GOT3 (cell line): ENCODE measurements around the gene PLSCR4.
A peak's percentile ranks its signal among the peaks of the same experiment; 100 is the strongest.
"Not testable (repeated sequence)": the region's sequence is repeated elsewhere in the genome, so short reads cannot be mapped to it uniquely, and the experiment has no call there.

Source experiments
- DNase-seq: peaks from one replicate; lab custom pipeline; 2025; ENCODE audit warnings: mixed read lengths; lab: John Stamatoyannopoulos, UW

PLSCR4 gene

GRCh38 chr3:146250449-146251382 lies at the start of gene PLSCR4:
PLSCR4 (minus strand) TSS chr3:146251105; CDS start chr3:146222071, 29,034 bp downstream.
- DNase-seq: peak; percentile 25

GRCh38 chr3:146293401-146293800 lies 42.5 kb upstream of the PLSCR4 start:
- not testable (repeated sequence) for DNase-seq

DNA sequence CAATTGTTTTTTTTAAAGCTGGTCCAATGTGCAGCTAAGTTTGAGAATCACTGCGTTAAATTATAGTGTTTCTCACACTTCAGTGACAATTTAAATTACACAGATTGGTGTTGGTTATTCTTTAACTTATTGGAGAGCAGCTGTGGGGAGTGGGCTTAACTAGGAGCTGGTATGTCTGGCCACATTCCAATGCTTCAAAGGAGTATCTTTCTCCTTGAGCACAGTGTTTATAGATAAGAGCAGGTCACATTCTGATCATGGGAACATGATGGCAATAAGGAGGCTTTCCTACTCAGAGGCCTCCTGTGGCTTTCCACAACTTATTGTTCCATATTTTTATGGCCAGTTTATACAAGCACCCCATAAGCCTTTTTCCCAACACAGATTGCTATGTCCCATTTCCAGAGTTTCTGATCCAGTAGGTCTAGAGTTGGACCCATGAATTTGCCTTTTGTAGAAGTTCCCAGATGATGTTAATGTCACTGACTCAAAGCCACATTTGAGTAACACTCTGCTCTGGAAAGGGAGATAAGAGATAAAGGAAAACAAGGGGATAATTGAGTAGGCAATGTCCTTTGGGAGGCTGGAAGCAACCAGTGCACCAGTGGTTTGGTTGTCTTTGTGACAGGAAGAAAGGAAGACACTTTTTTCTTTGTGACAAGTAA lies 33.0 kb upstream of the PLSCR4 start:
- no peak for DNase-seq

DNA sequence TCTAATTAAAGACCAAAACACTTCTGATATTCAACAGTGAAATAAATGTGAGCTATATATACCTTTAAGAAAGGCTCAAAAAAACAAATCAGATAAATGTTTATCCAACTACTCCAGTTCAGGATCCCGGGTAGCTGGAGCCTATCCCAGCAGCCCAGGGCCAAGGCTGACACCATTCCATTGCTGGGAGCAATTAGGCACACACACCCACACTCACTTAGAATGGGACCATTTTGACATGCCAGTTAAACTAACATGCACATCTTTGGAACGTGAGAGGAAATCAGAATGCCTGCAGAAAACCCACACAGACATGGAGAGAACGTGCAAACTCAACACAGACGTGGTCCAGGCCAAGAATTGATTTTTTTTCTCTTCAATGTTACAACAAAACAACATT lies 30.0 kb upstream of the PLSCR4 start:
- no peak for DNase-seq

DNA sequence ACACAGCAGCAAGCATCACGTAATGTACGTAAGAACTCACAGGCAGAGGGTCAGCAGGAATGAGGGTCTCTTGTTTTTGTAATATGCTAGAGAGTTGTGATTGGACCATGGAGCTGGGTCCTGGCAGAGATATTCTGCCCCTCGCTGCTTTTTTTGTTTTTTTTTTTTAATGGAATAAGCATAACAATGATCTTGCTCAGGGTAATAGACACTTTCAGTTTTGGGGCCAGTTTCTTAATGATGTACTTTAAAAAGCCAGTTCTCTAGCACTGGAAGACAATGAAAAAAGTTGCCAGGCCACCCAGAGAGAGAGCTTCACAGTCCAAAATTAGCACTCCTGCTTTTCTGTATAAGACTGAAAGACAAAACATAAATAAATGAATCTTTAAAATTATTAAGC lies 29.0 kb upstream of the PLSCR4 start:
- DNase-seq: no peak

DNA sequence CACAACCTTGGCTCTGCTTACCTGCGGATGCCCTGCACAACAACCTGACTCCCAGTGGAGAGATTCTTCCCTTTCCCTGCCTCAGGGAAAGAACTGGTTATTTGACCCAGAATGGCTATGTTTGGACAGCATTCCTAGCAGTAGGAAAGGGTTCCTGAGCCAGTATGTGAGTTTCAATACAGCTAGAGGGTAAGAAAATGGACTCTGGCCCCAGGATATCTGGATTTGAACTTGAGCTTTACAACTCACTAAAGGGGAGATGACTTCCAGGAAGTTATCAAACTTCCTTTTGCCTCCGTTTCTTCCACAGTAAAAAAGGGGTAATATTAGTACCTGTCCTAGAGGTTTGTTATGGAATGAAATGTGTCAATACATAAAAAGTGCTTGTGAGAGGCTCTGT lies 28.1 kb upstream of the PLSCR4 start:
- DNase-seq: no peak

- no peak for DNase-seq
These were observed 27.2 kb upstream of the PLSCR4 start for GRCh38 chr3:146277953-146278631.

DNA sequence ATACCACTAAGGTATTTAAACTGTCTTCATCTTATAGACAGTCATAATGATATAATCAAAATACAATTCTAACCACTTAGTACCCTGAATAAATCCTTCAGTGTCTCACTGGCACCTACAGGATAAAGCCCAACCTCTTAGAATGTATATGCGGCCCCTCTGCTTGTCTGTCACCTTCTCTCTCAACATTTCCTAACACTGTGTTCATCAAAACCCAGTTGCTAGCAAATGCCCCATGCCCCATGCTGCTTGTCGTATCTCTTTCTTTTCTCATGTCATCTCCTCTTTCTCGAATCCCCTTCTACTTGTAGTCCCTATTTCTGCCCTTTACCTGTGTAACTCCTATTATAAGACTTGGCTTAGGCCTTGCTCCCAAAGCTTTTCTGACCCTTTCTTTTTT lies 24.6 kb upstream of the PLSCR4 start:
- no peak for DNase-seq

DNA sequence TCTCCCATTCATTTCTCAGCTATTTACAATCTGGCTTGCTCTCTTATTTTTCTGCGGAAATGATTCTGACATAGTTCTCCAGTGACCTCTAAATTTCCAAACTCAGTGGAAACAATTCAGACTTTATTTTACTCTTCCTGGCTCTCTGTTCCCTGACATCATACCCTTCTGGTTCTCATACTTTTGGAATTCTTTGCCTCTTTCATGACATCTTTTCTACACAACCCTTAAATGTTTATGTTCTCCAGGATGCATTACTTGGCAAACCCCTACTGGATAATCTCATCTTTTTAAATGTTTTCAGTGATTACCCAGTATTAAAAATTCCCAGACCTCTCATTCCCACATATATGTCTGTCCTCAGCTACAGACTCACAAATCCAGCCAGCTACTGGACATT lies 23.9 kb upstream of the PLSCR4 start:
- DNase-seq: no peak

GRCh38 chr3:146273721-146274407 lies 23.0 kb upstream of the PLSCR4 start:
- DNase-seq: no peak

DNA sequence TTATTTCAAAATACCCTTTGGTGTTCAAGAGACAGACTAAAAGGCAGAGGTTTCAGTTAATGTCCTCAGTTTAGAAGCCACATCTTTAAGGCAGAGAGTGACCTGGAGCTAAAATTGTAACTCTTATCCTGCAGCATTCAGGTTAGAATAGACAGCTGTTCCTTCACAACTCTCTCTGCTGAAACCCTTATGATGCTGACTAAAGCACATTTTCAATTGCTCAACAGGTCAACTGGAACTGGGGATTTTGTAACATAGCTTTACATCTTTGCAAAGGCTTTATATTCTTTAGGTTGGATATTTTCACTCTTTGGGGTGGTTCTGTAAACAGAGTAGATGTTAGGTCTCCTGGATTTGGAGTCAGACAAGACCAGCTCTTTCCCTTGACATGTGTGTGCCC lies 20.3 kb upstream of the PLSCR4 start:
- DNase-seq: no peak

DNA sequence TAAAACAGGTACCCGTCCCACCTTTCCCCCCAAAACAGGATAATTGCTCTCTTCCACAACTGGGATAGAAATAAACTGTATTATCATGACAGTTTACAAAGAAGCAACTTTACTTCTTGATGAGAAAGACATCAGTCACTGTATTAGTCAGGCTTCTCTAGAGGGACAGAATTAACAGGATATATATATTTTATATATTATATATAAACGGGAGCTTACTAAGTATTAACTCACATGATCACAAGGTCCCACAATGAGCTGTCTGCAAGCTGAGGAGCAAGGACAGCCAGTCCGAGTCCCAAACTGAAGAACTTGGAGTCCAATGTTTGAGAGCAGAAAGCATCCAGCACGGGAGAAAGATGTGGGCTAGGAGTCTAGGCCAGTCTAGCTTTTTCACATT lies 18.4 kb upstream of the PLSCR4 start:
- no peak for DNase-seq

- no peak for DNase-seq
These were observed 17.8 kb upstream of the PLSCR4 start for GRCh38 chr3:146268535-146269219.

DNA sequence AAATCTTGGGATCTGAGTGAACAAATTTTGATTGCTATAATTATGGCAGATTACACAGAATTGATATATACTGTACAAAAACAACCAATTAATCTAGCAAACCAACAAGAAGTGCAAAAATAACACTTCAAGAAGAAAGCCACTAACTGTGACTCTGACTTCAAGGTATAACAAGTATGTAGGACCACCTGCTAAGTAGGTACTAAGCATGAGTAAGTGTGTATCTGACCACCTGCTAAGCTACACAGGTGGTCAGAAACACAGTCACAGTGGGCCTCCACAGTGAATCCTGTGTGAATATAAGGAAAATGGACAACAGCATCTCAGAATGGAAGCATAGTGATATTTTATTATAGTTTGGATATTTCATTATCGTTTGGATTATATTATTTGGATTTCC lies 14.8 kb upstream of the PLSCR4 start:
- DNase-seq: no peak

DNA sequence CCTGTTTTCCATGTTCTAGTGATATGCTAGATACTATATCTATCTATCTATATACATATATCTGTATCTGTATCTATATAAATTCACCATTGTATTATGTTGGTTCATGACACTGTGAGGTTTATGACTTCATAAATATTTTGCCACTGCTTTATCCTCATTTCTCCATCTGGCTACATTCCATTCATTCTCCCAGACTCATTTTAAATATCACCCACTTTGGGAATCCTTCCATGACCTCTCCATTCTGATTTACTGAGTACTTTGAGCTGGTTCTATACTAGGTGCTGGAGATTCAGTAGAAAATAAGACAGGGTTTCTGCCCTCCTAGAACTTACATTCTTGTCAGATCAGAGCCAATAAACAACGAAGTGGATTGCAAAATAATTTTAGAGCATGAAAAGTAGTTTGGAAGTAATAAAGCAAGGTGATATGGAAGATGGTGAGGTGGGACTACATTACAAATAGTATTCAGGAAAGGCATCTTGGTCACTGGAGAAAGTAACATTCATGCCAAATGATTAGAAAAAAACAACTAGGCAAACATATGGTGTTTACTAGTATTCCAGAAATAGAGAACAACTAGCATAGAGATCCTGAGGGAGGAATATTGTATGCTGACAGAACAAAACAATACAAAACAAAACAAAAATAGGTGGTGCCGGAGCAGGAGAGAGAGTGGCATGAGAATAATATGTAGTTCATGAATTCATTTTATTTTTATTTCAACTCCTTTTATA lies 11.6 kb upstream of the PLSCR4 start:
- no peak for DNase-seq

DNA sequence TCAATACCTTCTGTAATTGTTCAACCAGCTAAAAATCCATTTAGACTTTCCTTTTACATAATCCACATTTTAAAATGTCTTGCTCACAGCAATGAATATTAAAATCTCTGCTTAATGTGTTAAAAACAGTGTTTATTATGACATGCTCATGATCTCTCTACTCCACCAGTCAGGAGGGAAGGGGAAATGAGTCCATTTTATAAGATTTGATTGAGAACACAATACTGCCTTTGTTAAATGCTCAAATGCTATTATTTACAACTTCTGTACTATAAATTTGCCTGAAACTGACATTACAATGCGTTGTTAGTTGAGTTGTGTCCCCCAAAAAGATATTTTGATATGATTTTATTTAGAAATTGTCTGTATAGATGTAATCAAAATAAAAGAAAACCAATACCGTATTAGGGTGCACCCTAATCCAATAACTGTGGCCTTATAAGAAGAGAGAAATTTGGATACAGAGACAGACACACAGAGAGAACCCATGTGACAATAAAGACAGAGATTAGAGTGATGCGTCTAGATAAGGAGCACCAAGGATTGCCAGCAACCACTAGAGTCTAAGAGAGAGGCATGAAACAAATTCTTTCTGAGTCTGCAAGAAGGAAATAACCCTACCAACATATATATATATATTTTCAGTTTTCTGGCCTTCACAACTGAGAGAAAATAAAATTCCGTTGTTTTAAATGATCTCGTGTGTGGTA lies 9.1 kb upstream of the PLSCR4 start:
- DNase-seq: no peak

GRCh38 chr3:146256851-146257486 lies 6.1 kb upstream of the PLSCR4 start:
- no peak for DNase-seq

DNA sequence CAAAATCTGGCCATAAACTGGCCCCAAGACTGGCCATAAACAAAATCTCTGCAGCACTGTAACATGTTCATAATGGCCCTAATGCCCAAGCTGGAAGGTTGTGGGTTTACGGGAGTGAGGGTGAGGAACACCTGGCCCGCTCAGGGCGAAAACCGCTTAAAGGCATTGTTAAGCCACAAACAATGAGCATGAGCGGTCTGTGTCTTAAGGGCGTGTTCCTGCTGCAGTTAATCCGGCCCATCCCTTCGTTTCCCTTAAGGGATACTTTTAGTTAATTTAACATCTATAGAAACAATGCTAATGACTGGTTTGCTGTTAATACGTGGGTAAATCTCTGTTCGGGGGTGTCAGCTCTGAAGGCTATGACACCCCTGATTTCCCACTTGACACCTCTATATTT lies 1.5 kb upstream of the PLSCR4 start:
- not testable (repeated sequence) for DNase-seq

DNA sequence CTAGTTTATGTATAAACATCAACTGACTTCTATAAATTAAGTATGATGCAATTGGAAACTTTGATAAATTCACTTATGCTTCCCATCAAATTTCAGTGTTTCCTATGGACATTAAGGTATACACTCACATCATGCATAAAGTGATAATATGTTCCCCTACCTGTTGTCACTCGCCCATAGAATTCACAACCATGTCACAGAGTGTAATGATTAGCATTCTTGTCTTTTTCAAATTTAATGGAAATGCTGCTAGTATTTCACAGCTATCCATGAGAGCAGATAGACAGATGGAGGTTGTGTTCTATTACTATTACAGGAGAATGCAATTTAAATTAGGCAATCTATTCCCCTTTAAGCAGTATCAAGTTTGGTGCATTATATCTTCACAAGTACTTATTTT lies 984 bp downstream of the PLSCR4 start:
- no peak for DNase-seq

GRCh38 chr3:146247911-146248310 lies 3.0 kb downstream of the PLSCR4 start:
- DNase-seq: no peak
